Measurements from ENCODE around the gene COL24A1.
A peak's percentile ranks its signal among the peaks of the same experiment; 100 is the strongest.
"Not testable (repeated sequence)": the region's sequence is repeated elsewhere in the genome, so short reads cannot be mapped to it uniquely, and the experiment has no call there.

Gene COL24A1

GRCh38 chr1:86114236-86114635 lies 42.3 kb downstream of the COL24A1 start:
- Histone ChIP-seq H3K36me3 (ENCODE audit: insufficient read depth, low read length) (no peaks in the 10 kb centered on the region), H3K27ac (ENCODE audit: low read depth, low read length) (no peak overlapping the region), H3K9ac (ENCODE audit: low read depth, low read length) (no peak overlapping the region), H3K4me3 (ENCODE audit: low read length) (no peak overlapping the region), H3K4me1 (ENCODE audit: insufficient read depth, low read length) (no peaks in the 10 kb centered on the region), H3K9me3 (ENCODE audit: insufficient read depth, low read depth, low read length) (no peaks in the 10 kb centered on the region), H3K27me3 (ENCODE audit: insufficient read depth, low read length) (no peaks in the 10 kb centered on the region)
- 93% methylated on average over 2 of the region's 2 CpGs for WGBS

GRCh38 chr1:86111590-86111989 lies 45.0 kb downstream of the COL24A1 start:
- H3K27ac ChIP-seq (ENCODE audit: low read depth, low read length); H3K4me1 ChIP-seq (ENCODE audit: insufficient read depth, low read length); H3K4me3 ChIP-seq (ENCODE audit: low read length); H3K27me3 ChIP-seq (ENCODE audit: insufficient read depth, low read length); H3K36me3 ChIP-seq (ENCODE audit: insufficient read depth, low read length); H3K9me3 ChIP-seq (ENCODE audit: insufficient read depth, low read depth, low read length); H3K9ac ChIP-seq (ENCODE audit: low read depth, low read length): not testable (repeated sequence)
- WGBS = 94% methylated on average over 12 of the region's 12 CpGs

- Histone ChIP-seq H3K9ac (ENCODE audit: low read depth, low read length) (no peak overlapping the region), H3K4me3 (ENCODE audit: low read length) (no peak overlapping the region), H3K9me3 (ENCODE audit: insufficient read depth, low read depth, low read length) (no peaks in the 10 kb centered on the region), H3K27me3 (ENCODE audit: insufficient read depth, low read length) (no peaks in the 10 kb centered on the region), H3K4me1 (ENCODE audit: insufficient read depth, low read length) (no peaks in the 10 kb centered on the region), H3K27ac (ENCODE audit: low read depth, low read length) (no peak overlapping the region), H3K36me3 (ENCODE audit: insufficient read depth, low read length) (no peaks in the 10 kb centered on the region)
- WGBS = 79% methylated on average over 41 of the region's 41 CpGs
These were observed 46.0 kb downstream of the COL24A1 start for GRCh38 chr1:86110451-86111129.

GRCh38 chr1:86105533-86105866 lies 51.1 kb downstream of the COL24A1 start:
- 92% methylated on average over 1 of the region's 2 CpGs for WGBS
- Histone ChIP-seq H3K9me3 (ENCODE audit: insufficient read depth, low read depth, low read length) (no peaks in the 10 kb centered on the region), H3K4me1 (ENCODE audit: insufficient read depth, low read length) (peaks cover 7% of the 10 kb centered on the region), H3K9ac (ENCODE audit: low read depth, low read length) (no peak overlapping the region), H3K36me3 (ENCODE audit: insufficient read depth, low read length) (no peaks in the 10 kb centered on the region), H3K27ac (ENCODE audit: low read depth, low read length) (no peak overlapping the region), H3K4me3 (ENCODE audit: low read length) (no peak overlapping the region), H3K27me3 (ENCODE audit: insufficient read depth, low read length) (no peaks in the 10 kb centered on the region)

- Histone ChIP-seq H3K4me1 (ENCODE audit: insufficient read depth, low read length) (peaks cover 12% of the 10 kb centered on the region), H3K36me3 (ENCODE audit: insufficient read depth, low read length) (no peaks in the 10 kb centered on the region), H3K4me3 (ENCODE audit: low read length) (no peak overlapping the region), H3K27me3 (ENCODE audit: insufficient read depth, low read length) (no peaks in the 10 kb centered on the region), H3K9ac (ENCODE audit: low read depth, low read length) (no peak overlapping the region), H3K27ac (ENCODE audit: low read depth, low read length) (no peak overlapping the region), H3K9me3 (ENCODE audit: insufficient read depth, low read depth, low read length) (no peaks in the 10 kb centered on the region)
- 93% methylated on average over 12 of the region's 12 CpGs for WGBS
These were observed 51.7 kb downstream of the COL24A1 start for GRCh38 chr1:86104606-86105532.

- no peak overlapping the region for H3K27ac ChIP-seq (ENCODE audit: low read depth, low read length)
- WGBS = 97% methylated on average over 2 of the region's 2 CpGs
- no peaks in the 10 kb centered on the region for H3K36me3 ChIP-seq (ENCODE audit: insufficient read depth, low read length)
- H3K9me3 ChIP-seq (ENCODE audit: insufficient read depth, low read depth, low read length) = no peaks in the 10 kb centered on the region
- H3K4me1 ChIP-seq (ENCODE audit: insufficient read depth, low read length) = peaks cover 12% of the 10 kb centered on the region
- no peaks in the 10 kb centered on the region for H3K27me3 ChIP-seq (ENCODE audit: insufficient read depth, low read length)
- no peak overlapping the region for H3K4me3 ChIP-seq (ENCODE audit: low read length)
- no peak overlapping the region for H3K9ac ChIP-seq (ENCODE audit: low read depth, low read length)
These were observed 55.0 kb downstream of the COL24A1 start for GRCh38 chr1:86101616-86102015.

- Histone ChIP-seq H3K36me3 (ENCODE audit: insufficient read depth, low read length) (no peaks in the 10 kb centered on the region), H3K27me3 (ENCODE audit: insufficient read depth, low read length) (no peaks in the 10 kb centered on the region), H3K9me3 (ENCODE audit: insufficient read depth, low read depth, low read length) (no peaks in the 10 kb centered on the region), H3K4me3 (ENCODE audit: low read length) (no peak overlapping the region), H3K4me1 (ENCODE audit: insufficient read depth, low read length) (peaks cover 12% of the 10 kb centered on the region), H3K9ac (ENCODE audit: low read depth, low read length) (no peak overlapping the region), H3K27ac (ENCODE audit: low read depth, low read length) (0 out of 2 replicates have a peak overlapping the region, but pooled peaks have one; percentile 24)
- 20% methylated on average over 1 of the region's 1 CpG for WGBS
These were observed 56.2 kb downstream of the COL24A1 start for GRCh38 chr1:86100401-86100800.

GRCh38 chr1:86089765-86090164 lies 66.8 kb downstream of the COL24A1 start:
- no peaks in the 10 kb centered on the region for H3K9me3 ChIP-seq (ENCODE audit: insufficient read depth, low read depth, low read length)
- no peak overlapping the region for H3K4me3 ChIP-seq (ENCODE audit: low read length)
- H3K27ac ChIP-seq (ENCODE audit: low read depth, low read length) = no peak overlapping the region
- no peaks in the 10 kb centered on the region for H3K4me1 ChIP-seq (ENCODE audit: insufficient read depth, low read length)
- H3K36me3 ChIP-seq (ENCODE audit: insufficient read depth, low read length) = no peaks in the 10 kb centered on the region
- H3K9ac ChIP-seq (ENCODE audit: low read depth, low read length) = no peak overlapping the region
- no peaks in the 10 kb centered on the region for H3K27me3 ChIP-seq (ENCODE audit: insufficient read depth, low read length)
- WGBS = 95% methylated on average over 15 of the region's 16 CpGs

GRCh38 chr1:86085741-86086409 lies 70.7 kb downstream of the COL24A1 start:
- 93% methylated on average over 3 of the region's 3 CpGs for WGBS
- no peak overlapping the region for H3K4me3 ChIP-seq (ENCODE audit: low read length)
- H3K9ac ChIP-seq (ENCODE audit: low read depth, low read length) = no peak overlapping the region
- H3K9me3 ChIP-seq (ENCODE audit: insufficient read depth, low read depth, low read length) = no peaks in the 10 kb centered on the region
- no peaks in the 10 kb centered on the region for H3K27me3 ChIP-seq (ENCODE audit: insufficient read depth, low read length)
- H3K27ac ChIP-seq (ENCODE audit: low read depth, low read length) = no peak overlapping the region
- no peaks in the 10 kb centered on the region for H3K36me3 ChIP-seq (ENCODE audit: insufficient read depth, low read length)
- H3K4me1 ChIP-seq (ENCODE audit: insufficient read depth, low read length) = no peaks in the 10 kb centered on the region

GRCh38 chr1:86084998-86085397 lies 71.6 kb downstream of the COL24A1 start:
- H3K27ac ChIP-seq (ENCODE audit: low read depth, low read length) = no peak overlapping the region
- H3K9ac ChIP-seq (ENCODE audit: low read depth, low read length) = no peak overlapping the region
- no peaks in the 10 kb centered on the region for H3K27me3 ChIP-seq (ENCODE audit: insufficient read depth, low read length)
- H3K36me3 ChIP-seq (ENCODE audit: insufficient read depth, low read length) = no peaks in the 10 kb centered on the region
- no peak overlapping the region for H3K4me3 ChIP-seq (ENCODE audit: low read length)
- no peaks in the 10 kb centered on the region for H3K4me1 ChIP-seq (ENCODE audit: insufficient read depth, low read length)
- H3K9me3 ChIP-seq (ENCODE audit: insufficient read depth, low read depth, low read length) = no peaks in the 10 kb centered on the region

GRCh38 chr1:86082183-86082582 lies 74.4 kb downstream of the COL24A1 start:
- Histone ChIP-seq H3K4me3 (ENCODE audit: low read length) (no peak overlapping the region), H3K9ac (ENCODE audit: low read depth, low read length) (no peak overlapping the region), H3K27me3 (ENCODE audit: insufficient read depth, low read length) (no peaks in the 10 kb centered on the region), H3K4me1 (ENCODE audit: insufficient read depth, low read length) (no peaks in the 10 kb centered on the region), H3K9me3 (ENCODE audit: insufficient read depth, low read depth, low read length) (no peaks in the 10 kb centered on the region), H3K36me3 (ENCODE audit: insufficient read depth, low read length) (no peaks in the 10 kb centered on the region), H3K27ac (ENCODE audit: low read depth, low read length) (no peak overlapping the region)

All from HUES64 (cell line).